Mammary epithelial cell (primary cell): ENCODE data around the gene GRID2.
"Not testable (repeated sequence)": the region's sequence is repeated elsewhere in the genome, so short reads cannot be mapped to it uniquely, and the experiment has no call there.

Experiments used
- EZH2 ChIP-seq: IDR thresholded peaks from 2 replicates; pipeline ENCODE4 v1.6.1; 2012; ENCODE audit warnings: low read length, inconsistent platforms, borderline replicate concordance
- TF ChIP-seq, protein P1 (sequence below), 2 donors: IDR thresholded peaks in 1 of 2; conservative IDR thresholded peaks in 1 of 2; 2 replicates each; pipeline ENCODE4 v1.5.1; 2011 to 2012; ENCODE audit warnings: inconsistent platforms in 2 of 2, low read length in 2 of 2, mild to moderate bottlenecking in 2 of 2, control low read depth in 1 of 2, low read depth in 1 of 2; ENCODE audit not compliant: insufficient read depth in 1 of 2; ENCODE audit errors: extremely low read depth in 1 of 2

DNA sequence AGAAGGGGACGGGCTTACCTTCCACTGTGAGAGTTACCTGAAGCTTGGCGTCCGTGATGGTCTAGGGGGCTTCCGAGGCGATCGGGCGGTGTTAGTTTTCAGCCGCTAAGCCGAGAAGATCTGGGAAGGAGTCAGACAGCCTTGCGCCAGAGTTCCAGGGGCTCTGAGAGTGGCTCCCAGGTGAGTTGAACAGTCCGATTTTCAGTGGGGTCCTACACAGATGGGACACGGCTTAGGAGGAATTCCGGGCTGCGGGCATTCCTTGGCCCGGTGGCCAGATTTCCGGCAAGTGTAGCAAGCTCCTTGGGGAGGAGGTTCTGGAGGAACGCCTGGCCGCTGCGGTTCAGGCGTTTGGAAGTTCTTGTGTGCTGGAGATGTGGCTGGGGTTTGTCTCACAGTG lies 138.4 kb downstream of the GRID2 start:
- TF ChIP-seq EZH2, result not testable (repeated sequence)
- TF ChIP-seq, protein P1, sequence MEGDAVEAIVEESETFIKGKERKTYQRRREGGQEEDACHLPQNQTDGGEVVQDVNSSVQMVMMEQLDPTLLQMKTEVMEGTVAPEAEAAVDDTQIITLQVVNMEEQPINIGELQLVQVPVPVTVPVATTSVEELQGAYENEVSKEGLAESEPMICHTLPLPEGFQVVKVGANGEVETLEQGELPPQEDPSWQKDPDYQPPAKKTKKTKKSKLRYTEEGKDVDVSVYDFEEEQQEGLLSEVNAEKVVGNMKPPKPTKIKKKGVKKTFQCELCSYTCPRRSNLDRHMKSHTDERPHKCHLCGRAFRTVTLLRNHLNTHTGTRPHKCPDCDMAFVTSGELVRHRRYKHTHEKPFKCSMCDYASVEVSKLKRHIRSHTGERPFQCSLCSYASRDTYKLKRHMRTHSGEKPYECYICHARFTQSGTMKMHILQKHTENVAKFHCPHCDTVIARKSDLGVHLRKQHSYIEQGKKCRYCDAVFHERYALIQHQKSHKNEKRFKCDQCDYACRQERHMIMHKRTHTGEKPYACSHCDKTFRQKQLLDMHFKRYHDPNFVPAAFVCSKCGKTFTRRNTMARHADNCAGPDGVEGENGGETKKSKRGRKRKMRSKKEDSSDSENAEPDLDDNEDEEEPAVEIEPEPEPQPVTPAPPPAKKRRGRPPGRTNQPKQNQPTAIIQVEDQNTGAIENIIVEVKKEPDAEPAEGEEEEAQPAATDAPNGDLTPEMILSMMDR (conservative IDR thresholded peaks at IDR 0.05 in 1 of 2, IDR thresholded peaks at IDR 0.05 in 1 of 2; ENCODE audit: extremely low read depth in 1 of 2, insufficient read depth in 1 of 2, low read depth in 1 of 2, low read length in 2 of 2), result not testable (repeated sequence)
